Esophagus squamous epithelium (tissue), 5 donors: ENCODE measurements around the gene FBXO33. TPM values are rescaled to one million over a fixed set of nuclear protein-coding genes. Genes with fewer than 3 reads are reported as not detected.

Experiments used
- DNase-seq: peaks from one replicate; lab custom pipeline; 2025; lab: John Stamatoyannopoulos, UW
- H3K27ac ChIP-seq, 4 donors: fragments of 200-600 bp; sonication (generic); one replicate each; pipeline ENCODE4 v1.5.1; 2016 to 2019; ENCODE audit warnings: mild to moderate bottlenecking in 1 of 4
- H3K27me3 ChIP-seq, 4 donors: fragments of 200-600 bp; sonication (generic); 1 replicate in 3 of 4; 2 replicates in 1 of 4; pipeline versions ENCODE4 v1.5.1 to v1.6.0; 2017 to 2021; ENCODE audit warnings: antibody characterized with exemption in 1 of 4
- H3K36me3 ChIP-seq, 3 donors: fragments of 200-600 bp; sonication (generic); one replicate each; pipeline ENCODE4 v1.5.1; 2016 to 2019
- H3K4me1 ChIP-seq, 3 donors: fragments of 200-600 bp; sonication (generic); one replicate each; pipeline ENCODE4 v1.5.1; 2017 to 2019
- H3K4me3 ChIP-seq, 4 donors: fragments of 200-600 bp; sonication (generic); 1 replicate in 3 of 4; 2 replicates in 1 of 4; pipeline ENCODE4 v1.5.1; 2016 to 2019; ENCODE audit warnings: mild to moderate bottlenecking in 2 of 4, moderate library complexity in 1 of 4
- H3K9me3 ChIP-seq, 3 donors: fragments of 200-600 bp; sonication (generic); one replicate each; pipeline ENCODE4 v1.5.1; 2016 to 2019
- POLR2A ChIP-seq, 4 donors: fragments of 450-650 bp; IDR thresholded peaks; one replicate each; pipeline ENCODE4 v1.6.1; 2017; ENCODE audit warnings: antibody characterized with exemption in 4 of 4, mild to moderate bottlenecking in 4 of 4, moderate library complexity in 3 of 4
- WGBS, 2 donors: methylation state at CpG; one replicate each; pipeline ENCODE4 v1.1.5; 2018; 5-methylcytosine and 5-hydroxymethylcytosine counted together
- intact Hi-C: fragments of 100-400 bp; cut with DNase I; formaldehyde crosslinking; loops from one replicate; pipeline ENCODE4 v1.15.0; 2022
- total RNA-seq, 4 donors: library from RNA; depleted of rRNA; stranded (reverse); fragments of >200 nt; gene quantifications; one replicate each; pipeline ENCODE4 v1.1.0, GENCODE V29; 2016
- TF ChIP-seq, protein P1 (sequence below), 6 experiments: fragments of 450-650 bp in 4 of 6; fragments of 200-600 bp in 2 of 6; sonication (generic) in 2 of 6; IDR thresholded peaks; one replicate each; pipeline ENCODE4 v1.5.1; 2016 to 2019; ENCODE audit warnings: antibody characterized with exemption in 6 of 6, mild to moderate bottlenecking in 4 of 6, moderate library complexity in 4 of 6
- donor health status: DM: yes; HTN: yes; CAD: no.

Gene FBXO33
- total RNA-seq, 4 donors from 2014 or later = 4.8 to 10.1 (median 9.0) TPM

GRCh38 chr14:39431416-39432178 lies 636 bp downstream of the FBXO33 start:
- Histone ChIP-seq H3K36me3 (no peaks in the 10 kb centered on the region), H3K4me1 (peaks cover 7 to 54% (median 15%) of the 10 kb centered on the region in 3 donors), H3K27me3 (no peaks in the 10 kb centered on the region), H3K9me3 (no peaks in the 10 kb centered on the region), H3K4me3 (peak overlapping the region; percentile 72 to 99 (median 81)), H3K27ac (peak overlapping the region; percentile 97 to 99 (median 98))
- 0% methylated on average over 8 of the region's 81 CpGs; no CpG with 5 or more reads in 1 of the 2 donors for WGBS, 2 donors
- DNase-seq = no peak
- intact Hi-C loops = loop anchor here (5.0 to 10.0 kb wide), 3 partner anchors 164 to 327 kb away; partner anchors contain the start of genes PNN, SEC23A and TRAPPC6B
- peak in 2 of 4 donors; percentile 69 to 89 for TF ChIP-seq POLR2A (IDR thresholded peaks at IDR 0.05)
- TF ChIP-seq, protein P1, sequence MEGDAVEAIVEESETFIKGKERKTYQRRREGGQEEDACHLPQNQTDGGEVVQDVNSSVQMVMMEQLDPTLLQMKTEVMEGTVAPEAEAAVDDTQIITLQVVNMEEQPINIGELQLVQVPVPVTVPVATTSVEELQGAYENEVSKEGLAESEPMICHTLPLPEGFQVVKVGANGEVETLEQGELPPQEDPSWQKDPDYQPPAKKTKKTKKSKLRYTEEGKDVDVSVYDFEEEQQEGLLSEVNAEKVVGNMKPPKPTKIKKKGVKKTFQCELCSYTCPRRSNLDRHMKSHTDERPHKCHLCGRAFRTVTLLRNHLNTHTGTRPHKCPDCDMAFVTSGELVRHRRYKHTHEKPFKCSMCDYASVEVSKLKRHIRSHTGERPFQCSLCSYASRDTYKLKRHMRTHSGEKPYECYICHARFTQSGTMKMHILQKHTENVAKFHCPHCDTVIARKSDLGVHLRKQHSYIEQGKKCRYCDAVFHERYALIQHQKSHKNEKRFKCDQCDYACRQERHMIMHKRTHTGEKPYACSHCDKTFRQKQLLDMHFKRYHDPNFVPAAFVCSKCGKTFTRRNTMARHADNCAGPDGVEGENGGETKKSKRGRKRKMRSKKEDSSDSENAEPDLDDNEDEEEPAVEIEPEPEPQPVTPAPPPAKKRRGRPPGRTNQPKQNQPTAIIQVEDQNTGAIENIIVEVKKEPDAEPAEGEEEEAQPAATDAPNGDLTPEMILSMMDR (IDR thresholded peaks at IDR 0.05) = peak in 1 of 6 experiments; percentile 4

DNA sequence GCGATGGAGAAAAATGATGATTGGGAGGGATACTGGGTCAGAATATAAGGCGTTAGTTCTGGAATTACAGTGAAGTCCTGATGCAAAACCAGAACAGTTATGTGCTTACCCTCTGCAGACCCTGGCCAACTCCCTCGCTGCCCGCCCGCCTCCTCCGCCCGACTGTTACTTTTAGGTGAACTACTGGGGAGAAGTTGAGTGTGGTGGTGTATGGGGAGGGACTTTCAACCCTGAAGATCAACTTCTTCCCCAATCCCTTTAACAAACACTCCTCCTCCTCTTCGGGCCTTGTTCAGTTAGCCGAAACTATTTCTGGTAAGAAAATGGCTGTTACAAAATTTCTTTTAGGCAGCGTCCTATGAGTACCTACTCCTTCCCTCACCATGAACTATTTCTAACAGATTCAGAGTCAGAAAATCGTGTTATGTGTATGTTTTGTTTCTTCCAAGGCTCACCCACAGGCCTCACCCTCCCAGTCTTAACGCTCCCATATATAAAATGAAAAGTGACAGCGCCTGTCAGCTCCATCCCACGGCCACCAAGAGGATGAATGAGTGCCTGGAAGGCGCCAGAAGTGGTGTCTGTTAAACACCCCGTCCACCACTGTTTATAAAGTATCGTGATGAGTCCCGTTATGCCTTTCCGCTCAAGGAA lies 1.3 kb downstream of the FBXO33 start:
- no peak for DNase-seq
- Histone ChIP-seq H3K27ac (peak overlapping the region; percentile 97 to 99 (median 98)), H3K36me3 (no peaks in the 10 kb centered on the region), H3K9me3 (no peaks in the 10 kb centered on the region), H3K27me3 (no peaks in the 10 kb centered on the region), H3K4me3 (peak overlapping the region; percentile 72 to 99 (median 81)), H3K4me1 (peaks cover 7 to 61% (median 19%) of the 10 kb centered on the region in 3 donors)
- 5% methylated on average over 12 to 18 of the region's 19 CpGs for WGBS, 2 donors
- TF ChIP-seq POLR2A (IDR thresholded peaks at IDR 0.05) = no peak
- TF ChIP-seq, protein P1 (IDR thresholded peaks at IDR 0.05) = no peak
- intact Hi-C loops = loop anchor here (5.0 to 10.0 kb wide), 3 partner anchors 164 to 326 kb away; partner anchors contain the start of genes PNN, SEC23A and TRAPPC6B

DNA sequence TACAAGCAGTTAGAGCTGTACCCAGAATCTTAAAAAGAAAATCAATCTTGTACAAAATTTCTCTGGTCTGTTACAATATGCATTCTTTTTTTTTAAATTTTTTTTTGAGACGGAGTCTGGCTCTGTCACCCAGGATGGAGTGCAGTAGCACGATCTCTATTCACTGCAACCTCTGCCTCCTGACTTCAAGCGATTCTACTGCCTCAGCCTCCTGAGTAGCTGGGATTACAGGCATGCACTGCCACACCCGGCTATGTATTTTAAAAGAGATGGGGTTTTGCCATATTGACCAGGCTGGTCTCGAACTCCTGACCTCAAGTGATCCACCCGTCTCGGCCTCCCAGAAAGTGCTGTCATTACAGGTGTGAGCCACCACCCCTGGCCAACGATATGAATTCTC lies 4.1 kb downstream of the FBXO33 start:
- intact Hi-C loops = no loop called here
- no peak for DNase-seq
- Histone ChIP-seq H3K27ac (no peak overlapping the region), H3K9me3 (no peaks in the 10 kb centered on the region), H3K4me3 (no peak overlapping the region), H3K27me3 (no peaks in the 10 kb centered on the region), H3K4me1 (peaks cover 7 to 61% (median 19%) of the 10 kb centered on the region in 3 donors), H3K36me3 (no peaks in the 10 kb centered on the region)
- TF ChIP-seq, protein P1 (IDR thresholded peaks at IDR 0.05) = no peak
- no peak for TF ChIP-seq POLR2A (IDR thresholded peaks at IDR 0.05)
- 90 to 93% methylated on average over 8 of the region's 8 CpGs for WGBS, 2 donors

GRCh38 chr14:39426605-39427004 lies 5.6 kb downstream of the FBXO33 start:
- intact Hi-C loops = no loop called here
- Histone ChIP-seq H3K9me3 (no peaks in the 10 kb centered on the region), H3K4me1 (peaks cover 7 to 66% (median 19%) of the 10 kb centered on the region in 3 donors), H3K27me3 (no peaks in the 10 kb centered on the region), H3K27ac (no peak overlapping the region), H3K36me3 (no peaks in the 10 kb centered on the region), H3K4me3 (no peak overlapping the region)
- WGBS, 2 donors = 25 to 46% methylated on average over 7 of the region's 7 CpGs
- DNase-seq = no peak
- TF ChIP-seq, protein P1 (IDR thresholded peaks at IDR 0.05) = peak in 2 of 6 experiments; percentile 11 to 39
- no peak for TF ChIP-seq POLR2A (IDR thresholded peaks at IDR 0.05)

GRCh38 chr14:39425947-39426346 lies 6.3 kb downstream of the FBXO33 start:
- no peak for TF ChIP-seq POLR2A (IDR thresholded peaks at IDR 0.05)
- TF ChIP-seq, protein P1 (IDR thresholded peaks at IDR 0.05) = no peak
- Histone ChIP-seq H3K4me1 (peaks cover 7 to 61% (median 19%) of the 10 kb centered on the region in 3 donors), H3K4me3 (no peak overlapping the region), H3K36me3 (no peaks in the 10 kb centered on the region), H3K27me3 (no peaks in the 10 kb centered on the region), H3K9me3 (no peaks in the 10 kb centered on the region), H3K27ac (no peak overlapping the region)
- 84 to 87% methylated on average over 3 of the region's 3 CpGs for WGBS, 2 donors
- intact Hi-C loops = no loop called here
- no peak for DNase-seq
